Measurements from ENCODE around the gene ADAD2.

The ADAD2 gene

GRCh38 chr16:84190731-84191388, at the start of gene ADAD2:
TSS of gene ADAD2 (plus strand) at chr16:84191157. CDS start at chr16:84191231, 74 bp downstream.
- DNase-seq, result no peak

GRCh38 chr16:84143081-84143480, 47.9 kb upstream of the ADAD2 start:
- DNase-seq, result no peak

GRCh38 chr16:84143784-84144199, 47.2 kb upstream of the ADAD2 start:
- no peak for DNase-seq

GRCh38 chr16:84144209-84144858, 46.6 kb upstream of the ADAD2 start:
- DNase-seq, result peak; percentile 22 to 25

- DNase-seq, result peak; percentile 91 to 94
Observed at GRCh38 chr16:84144859-84145639, 45.9 kb upstream of the ADAD2 start, which contains the start of the genes DNAAF1 and HSDL1. TSS of gene DNAAF1 (plus strand) at chr16:84145308. CDS start at chr16:84145441, 133 bp downstream. TSS of gene HSDL1 (minus strand) at chr16:84145177. CDS start at chr16:84131321, 13,856 bp downstream.

- no peak for DNase-seq
Observed at GRCh38 chr16:84150926-84151325, 40.0 kb upstream of the ADAD2 start.

GRCh38 chr16:84153660-84154214, 37.2 kb upstream of the ADAD2 start:
- DNase-seq, result no peak

GRCh38 chr16:84155226-84155625, 35.7 kb upstream of the ADAD2 start:
- DNase-seq, result no peak

- DNase-seq, result no peak
Observed at GRCh38 chr16:84155771-84156170, 35.2 kb upstream of the ADAD2 start.

GRCh38 chr16:84156342-84156784, 34.6 kb upstream of the ADAD2 start:
- no peak for DNase-seq

GRCh38 chr16:84159007-84159406, 31.9 kb upstream of the ADAD2 start:
- DNase-seq, result no peak

- DNase-seq, result no peak
Observed at GRCh38 chr16:84159800-84160199, 31.2 kb upstream of the ADAD2 start.

GRCh38 chr16:84161037-84161436, 29.9 kb upstream of the ADAD2 start:
- no peak for DNase-seq

- no peak for DNase-seq
Observed at GRCh38 chr16:84161801-84162200, 29.2 kb upstream of the ADAD2 start.

GRCh38 chr16:84165746-84166145, 25.2 kb upstream of the ADAD2 start:
- no peak for DNase-seq

GRCh38 chr16:84166796-84167695, 23.9 kb upstream of the ADAD2 start:
- no peak for DNase-seq

- no peak for DNase-seq
Observed at GRCh38 chr16:84169765-84170310, 21.1 kb upstream of the ADAD2 start.

- DNase-seq, result no peak
Observed at GRCh38 chr16:84174396-84174795, 16.6 kb upstream of the ADAD2 start.

GRCh38 chr16:84175350-84176081, 15.4 kb upstream of the ADAD2 start:
- peak; percentile 28 to 53 for DNase-seq

GRCh38 chr16:84176192-84177053, 14.5 kb upstream of the ADAD2 start:
- DNase-seq, result no peak

All from activated CD4-positive, alpha-beta T cell treated with anti-CD3 and anti-CD28 coated beads for 4 hours (primary cell).